Measurements from ENCODE around the gene CEP57.

- TF ChIP-seq CTCF (IDR thresholded peaks at IDR 0.05; ENCODE audit: insufficient read depth, low read length, poor library complexity, severe bottlenecking) (no peak), EZH2phosphoT487 (conservative IDR thresholded peaks at IDR 0.05; ENCODE audit: low read length) (no peak)
Observed at GRCh38 chr11:95835351-95835750, 45.1 kb downstream of the CEP57 start.
